GM19193 (cell line): Measurements from ENCODE around the gene IL36G.

Experiments used
- POLR2A ChIP-seq: IDR thresholded peaks from 4 replicates; pipeline ENCODE4 v1.6.1; 2011; ENCODE audit not compliant: insufficient read depth, insufficient read length; ENCODE audit errors: extremely low read depth

Gene IL36G

GRCh38 chr2:112977559-112978056 is at the start of gene IL36G:
TSS of gene IL36G (plus strand) at chr2:112978006. CDS start at chr2:112978639, 633 bp downstream.
- no peak for TF ChIP-seq POLR2A

DNA sequence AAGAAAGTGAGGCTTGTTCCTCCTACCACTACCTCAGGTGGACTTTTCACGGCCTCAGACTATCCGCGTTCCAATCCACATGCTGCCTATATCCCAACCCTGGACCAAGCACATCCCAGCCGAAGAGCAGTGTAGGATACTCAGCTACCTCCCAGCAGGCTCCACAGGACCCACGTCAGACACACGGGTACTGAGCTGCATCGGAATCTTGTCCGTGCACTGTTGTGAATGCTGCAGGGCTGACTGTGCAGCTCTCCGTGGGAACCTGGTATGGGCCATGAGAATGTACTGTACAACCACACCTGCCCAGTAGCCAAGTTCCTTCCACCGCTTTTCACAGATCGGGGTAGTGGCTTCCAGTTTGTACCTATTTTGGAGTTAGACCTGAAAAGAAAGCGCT is 44.5 kb upstream of the IL36G start:
- TF ChIP-seq POLR2A, result no peak

GRCh38 chr2:112936927-112937232 is 40.9 kb upstream of the IL36G start:
- TF ChIP-seq POLR2A, result no peak

DNA sequence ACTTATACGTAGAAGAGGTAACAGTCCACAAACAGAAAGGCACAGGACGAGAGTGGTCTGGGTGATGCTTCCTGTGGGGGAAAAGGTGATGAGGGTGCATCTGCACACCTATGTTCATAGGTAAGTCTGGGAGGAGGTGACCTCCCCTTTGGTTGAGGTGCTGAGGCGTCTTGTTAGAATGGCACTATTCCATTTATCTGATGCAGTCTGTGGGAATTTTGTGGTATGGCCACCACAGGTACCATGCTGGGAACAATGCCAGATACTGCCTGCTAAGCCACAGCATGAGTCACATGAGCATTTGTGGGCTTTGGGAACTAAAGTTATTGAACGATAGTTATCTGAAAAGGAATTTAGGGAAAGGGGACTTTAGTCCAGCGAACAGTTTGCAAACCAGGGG is 38.9 kb upstream of the IL36G start:
- TF ChIP-seq POLR2A, result no peak

GRCh38 chr2:112939425-112939824 is 38.4 kb upstream of the IL36G start:
- TF ChIP-seq POLR2A, result no peak

DNA sequence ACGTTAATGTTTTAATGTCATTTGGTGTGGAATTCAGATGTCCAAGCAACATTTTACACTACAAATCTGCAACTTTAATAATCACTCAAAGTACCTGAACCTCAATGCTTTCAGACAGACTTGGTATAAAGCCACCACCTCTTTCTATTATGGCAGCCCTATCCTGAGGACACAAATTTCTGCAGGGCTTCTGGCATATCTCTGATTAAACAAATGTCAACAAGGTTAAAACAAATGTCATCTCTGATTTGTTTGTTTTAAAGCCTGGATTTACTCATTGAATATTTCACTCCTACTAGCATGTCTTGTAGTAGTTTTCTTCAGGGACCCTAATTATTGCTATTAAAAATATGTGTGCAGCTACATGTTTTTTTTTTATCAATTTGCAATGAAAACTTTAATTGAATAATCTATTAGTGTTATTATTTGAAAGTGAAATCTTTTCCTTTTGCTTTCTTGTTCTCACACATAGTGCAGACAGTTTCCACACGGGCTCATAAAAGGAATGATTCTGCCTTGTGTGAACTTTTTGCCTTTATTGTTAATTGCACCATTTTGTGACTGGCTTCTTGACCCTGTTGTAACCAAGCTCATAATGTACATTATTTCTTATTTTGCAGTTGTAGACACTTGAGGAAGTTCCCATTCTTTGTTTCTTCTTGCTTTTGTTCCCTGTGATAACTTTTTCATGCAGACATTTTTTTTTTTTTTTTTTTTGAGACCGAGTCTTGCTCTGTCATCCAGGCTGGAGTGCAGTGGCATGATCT is 36.8 kb upstream of the IL36G start:
- no peak for TF ChIP-seq POLR2A

- TF ChIP-seq POLR2A, result no peak
Measured at GRCh38 chr2:112941753-112942653, 35.8 kb upstream of the IL36G start.

DNA sequence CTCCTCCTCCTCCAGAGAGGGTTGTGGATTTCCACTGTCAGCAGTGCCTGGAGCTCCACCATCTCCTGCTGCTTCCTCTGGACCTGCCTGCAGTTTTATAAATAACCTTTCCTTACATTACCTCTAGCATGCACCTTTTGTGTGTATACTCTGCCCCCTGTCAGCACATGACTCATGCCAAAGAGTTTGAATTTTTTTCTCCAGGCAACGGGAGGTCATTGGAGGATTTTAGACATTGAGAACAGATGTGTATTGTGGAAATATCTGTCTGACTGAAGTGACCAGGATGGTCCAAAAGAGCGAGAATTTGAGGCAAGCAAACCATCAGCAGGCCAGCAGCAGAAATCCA is 35.2 kb upstream of the IL36G start:
- TF ChIP-seq POLR2A, result no peak

GRCh38 chr2:112944971-112945370 is 32.8 kb upstream of the IL36G start:
- TF ChIP-seq POLR2A, result no peak

DNA sequence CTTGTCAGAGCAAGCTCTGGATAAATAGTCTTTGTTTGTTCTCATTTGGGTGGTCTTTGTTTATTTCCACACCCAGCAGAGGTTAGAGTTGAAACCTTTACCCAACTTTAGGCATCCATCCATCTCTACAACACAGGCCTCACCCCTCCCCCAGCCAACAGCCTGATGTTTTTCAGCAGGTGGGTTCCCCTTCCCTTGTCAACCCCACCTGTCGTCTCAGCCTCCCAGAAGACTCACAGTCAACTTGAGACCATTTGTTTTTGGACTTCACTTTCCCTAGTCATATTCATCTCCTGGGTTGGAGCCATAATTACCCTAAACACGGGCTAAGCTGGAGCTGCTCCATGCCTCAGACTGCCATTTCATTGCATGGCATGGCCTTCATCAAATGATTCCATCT is 31.7 kb upstream of the IL36G start:
- no peak for TF ChIP-seq POLR2A

- TF ChIP-seq POLR2A, result no peak
Measured at GRCh38 chr2:112947374-112947773, 30.4 kb upstream of the IL36G start.

- no peak for TF ChIP-seq POLR2A
Measured at GRCh38 chr2:112949456-112949855, 28.4 kb upstream of the IL36G start.

DNA sequence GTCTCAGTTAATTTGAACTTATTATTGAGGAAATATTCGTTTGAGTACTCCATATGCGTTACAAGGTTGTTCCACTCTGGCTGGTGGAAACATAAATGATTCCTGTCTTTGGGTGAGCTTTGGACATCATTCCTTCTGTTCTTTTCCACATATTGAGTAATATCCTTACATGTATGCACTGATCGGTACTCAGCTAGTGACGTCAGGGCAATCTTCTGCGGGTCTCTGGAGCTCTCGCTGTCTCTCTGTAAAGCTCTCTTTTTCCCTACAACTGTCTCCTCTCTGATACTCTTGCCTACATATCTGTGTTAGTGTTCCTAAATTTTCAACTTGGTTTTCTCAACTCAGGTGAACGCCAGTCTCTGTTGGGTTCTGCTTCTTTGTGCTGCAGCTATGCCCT is 23.4 kb upstream of the IL36G start:
- TF ChIP-seq POLR2A, result no peak

- no peak for TF ChIP-seq POLR2A
Measured at GRCh38 chr2:112957511-112957910, 20.3 kb upstream of the IL36G start.

DNA sequence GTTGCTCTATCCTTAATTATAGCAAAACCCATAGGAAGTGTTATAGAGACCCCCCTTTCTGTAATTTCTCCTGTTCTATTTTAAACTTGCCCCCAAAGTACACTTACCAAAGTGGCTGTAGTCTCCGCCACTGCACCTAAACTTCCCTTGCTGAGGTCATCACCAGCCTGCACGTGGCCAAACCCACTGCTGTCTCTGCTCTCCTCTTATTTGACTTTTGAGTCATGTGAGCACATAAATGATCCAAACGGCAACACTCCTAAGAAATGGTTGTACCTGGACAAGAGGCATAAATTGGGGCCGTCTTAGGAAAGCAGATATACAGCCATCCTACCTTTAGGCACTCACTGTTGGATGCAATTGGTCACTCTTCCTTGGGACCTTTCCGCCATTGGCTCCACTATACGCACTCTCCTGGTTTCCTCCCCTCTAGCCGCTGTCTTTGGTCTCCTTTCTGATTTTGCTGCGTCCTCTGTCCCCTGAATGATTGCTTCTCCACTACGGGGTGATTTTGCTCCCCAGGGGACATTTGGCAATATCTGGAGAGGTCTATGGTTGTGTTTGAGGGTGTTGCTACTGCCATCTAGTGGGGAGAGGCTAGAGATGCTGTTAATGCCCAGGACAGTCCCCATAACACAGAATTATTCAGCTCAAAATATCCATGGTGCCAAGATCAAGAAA is 19.2 kb upstream of the IL36G start:
- TF ChIP-seq POLR2A, result no peak
